H1 (cell line): ENCODE results near the gene ZNF385D. TPM values are rescaled to one million over a fixed set of nuclear protein-coding genes. Genes with fewer than 3 reads are reported as not detected.

Experiments
- CBX8 ChIP-seq: fragments of 300-800, 300-1000 bp; sonication (generic); IDR thresholded peaks from 2 replicates; pipeline ENCODE4 v1.7.1; 2016; ENCODE audit warnings: low read depth, low read length, borderline replicate concordance
- HDAC2 ChIP-seq, 2 experiments: fragments of 300-600 bp in 1 of 2; sonication (generic) in 1 of 2; IDR thresholded peaks; 2 replicates each; pipeline ENCODE4 v1.6.1; 2011 to 2012; ENCODE audit warnings: low read depth in 2 of 2, low read length in 2 of 2, mild to moderate bottlenecking in 2 of 2, moderate library complexity in 2 of 2, borderline replicate concordance in 1 of 2, inconsistent platforms in 1 of 2
- RFX5 ChIP-seq: IDR thresholded peaks from 2 replicates; pipeline ENCODE4 v1.6.1; 2011; ENCODE audit warnings: low read depth, low read length, improper control_type of control experiment, borderline replicate concordance
- SIRT6 ChIP-seq: IDR thresholded peaks from one replicate; pipeline ENCODE4 v1.7.1; 2012; ENCODE audit warnings: low read length, inconsistent platforms
- YY1 ChIP-seq: IDR thresholded peaks from 2 replicates; pipeline ENCODE4 v1.6.1; 2011; ENCODE audit warnings: low read depth, mild to moderate bottlenecking, low read length
- polyA plus RNA-seq, 7 experiments: library from polyadenylated mRNA; depleted of rRNA in 3 of 7; stranded (reverse) in 5 of 7; unstranded in 2 of 7; fragments of >200 nt in 5 of 7; fragments of 200-250 nt in 2 of 7; gene quantifications; 1 replicate in 5 of 7; 2 replicates in 1 of 7; 4 replicates in 1 of 7; pipeline versions ENCODE4 v1.2.1 to v1.2.3, GENCODE V29; 2011 to 2013; ENCODE audit warnings: missing spikeins in 2 of 7, mixed read lengths in 2 of 7
- total RNA-seq: library from RNA; stranded (reverse); fragmentation: NEBNext Ultra II Directional; extraction: Animal tissue kit (Norgen Biotek cat#: 25700); gene quantifications from 2 replicates; pipeline ENCODE4 v1.2.1, GENCODE V29; 2021

Gene ZNF385D
- total and polyA plus RNA-seq, 2 of the 8 experiments (the other 6 are each of a cell fraction or from before 2014, with no cell fraction given): 5.9 to 10.8 TPM

GRCh38 chr3:21564531-21564930 lies 186.5 kb downstream of the ZNF385D start (continued):
- no peak for TF ChIP-seq CBX8
- TF ChIP-seq HDAC2 (IDR thresholded peaks at IDR 0.05; ENCODE audit: borderline replicate concordance in 1 of 2, low read depth in 2 of 2, low read length in 2 of 2): no peak
- no peak for TF ChIP-seq RFX5
- no peak for TF ChIP-seq YY1
- TF ChIP-seq SIRT6: no peak
